Uterus (tissue), 2 donors: ENCODE data around the gene BMPR1B.

Experiments used
- CTCF ChIP-seq, 4 experiments: fragments of 200-600 bp in 2 of 4; fragments of 450-650 bp in 2 of 4; sonication (generic) in 2 of 4; IDR thresholded peaks; one replicate each; pipeline ENCODE4 v1.5.1; 2016 to 2019; ENCODE audit warnings: antibody characterized with exemption in 4 of 4, mild to moderate bottlenecking in 2 of 4, moderate library complexity in 1 of 4
- POLR2A ChIP-seq, 2 donors: fragments of 450-650 bp; IDR thresholded peaks; one replicate each; pipeline ENCODE4 v1.6.1; 2016; ENCODE audit warnings: antibody characterized with exemption in 2 of 2, mild to moderate bottlenecking in 1 of 2, moderate library complexity in 1 of 2

DNA sequence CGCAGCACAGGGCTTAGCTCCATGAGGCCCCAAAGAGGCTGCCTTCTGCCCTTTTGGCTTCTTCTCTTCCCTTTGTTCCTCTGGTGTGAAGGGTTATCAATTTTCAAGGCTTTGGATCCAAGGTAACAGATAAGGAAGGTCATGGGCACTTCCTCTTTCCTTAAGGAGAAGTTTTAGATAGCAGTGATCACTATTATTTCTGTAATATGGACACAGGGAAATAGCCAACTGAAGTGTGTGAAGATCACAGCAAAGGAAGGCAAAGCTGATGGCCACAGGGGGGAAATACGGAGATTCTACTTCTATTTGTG is 424.2 kb downstream of the BMPR1B start:
- TF ChIP-seq POLR2A (IDR thresholded peaks at IDR 0.05) (no peak), CTCF (IDR thresholded peaks at IDR 0.05) (no peak)
